NCI-H446 (cell line): ENCODE results near the gene DDIT4.
A peak's percentile ranks its signal among the peaks of the same experiment; 100 is the strongest.
"Not testable (repeated sequence)": the region's sequence is repeated elsewhere in the genome, so short reads cannot be mapped to it uniquely, and the experiment has no call there.

ENCODE experiments used
- DNase-seq, 2 experiments: peaks; one replicate each; lab custom pipeline; 2025; lab: John Stamatoyannopoulos, UW

Gene DDIT4

GRCh38 chr10:72273410-72274212 is at the start of gene DDIT4:
DDIT4 (plus strand) TSS chr10:72273924; CDS start chr10:72274217, 293 bp downstream.
- DNase-seq = peak; percentile 87 to 96

- not testable (repeated sequence) for DNase-seq
Observed at GRCh38 chr10:72224191-72224590, 49.5 kb upstream of the DDIT4 start.

GRCh38 chr10:72226418-72227027 is 47.2 kb upstream of the DDIT4 start:
- DNase-seq = no peak

- no peak for DNase-seq
Observed at GRCh38 chr10:72227826-72228225, 45.9 kb upstream of the DDIT4 start.

GRCh38 chr10:72228318-72228751 is 45.4 kb upstream of the DDIT4 start:
- DNase-seq = no peak

- DNase-seq = no peak
Observed at GRCh38 chr10:72229261-72230251, 44.2 kb upstream of the DDIT4 start.

- no peak for DNase-seq
Observed at GRCh38 chr10:72233621-72234020, 40.1 kb upstream of the DDIT4 start.

GRCh38 chr10:72234560-72235095 is 39.1 kb upstream of the DDIT4 start:
- no peak for DNase-seq

GRCh38 chr10:72235544-72236279 is 38.0 kb upstream of the DDIT4 start:
- DNase-seq = no peak

- DNase-seq = no peak
Observed at GRCh38 chr10:72238392-72239175, 35.1 kb upstream of the DDIT4 start.

GRCh38 chr10:72239409-72239808 is 34.3 kb upstream of the DDIT4 start:
- DNase-seq = no peak

- DNase-seq = no peak
Observed at GRCh38 chr10:72240371-72240770, 33.4 kb upstream of the DDIT4 start.

GRCh38 chr10:72241691-72242252 is 32.0 kb upstream of the DDIT4 start:
- DNase-seq = no peak

- DNase-seq = no peak
Observed at GRCh38 chr10:72242675-72243074, 31.0 kb upstream of the DDIT4 start.

- DNase-seq = peak in 1 of 2 experiments; percentile 22
Observed at GRCh38 chr10:72243822-72244437, 29.8 kb upstream of the DDIT4 start.

- DNase-seq = no peak
Observed at GRCh38 chr10:72244573-72245038, 29.1 kb upstream of the DDIT4 start.

- no peak for DNase-seq
Observed at GRCh38 chr10:72245949-72246525, 27.7 kb upstream of the DDIT4 start.

- no peak for DNase-seq
Observed at GRCh38 chr10:72248468-72249151, 25.1 kb upstream of the DDIT4 start.
